Natural killer cell (primary cell): ENCODE results near the gene PRICKLE3. TPM values are rescaled to one million over a fixed set of nuclear protein-coding genes. Genes with fewer than 3 reads are reported as not detected.

Experiments
- ATAC-seq, 3 donors: fragments of 150-1000 bp in 2 of 3; fragments of 200-7000 bp in 1 of 3; cut with Tn5 transposase; 1 replicate in 1 of 3; 2 replicates in 2 of 3; pipeline ENCODE4 v1.10.0; 2021; ENCODE audit warnings: mild to moderate bottlenecking in 2 of 3, moderate library complexity in 2 of 3
- DNase-seq, 2 donors: peaks; one replicate each; pipeline versions ENCODE4 v3.0.0 to v3.0.0-alpha.2; 2013 to 2021; ENCODE audit warnings: mixed read lengths in 1 of 2
- H3K27ac ChIP-seq: one replicate; pipeline ENCODE4 v1.5.1; 2013; ENCODE audit warnings: mild to moderate bottlenecking, low read length
- H3K27me3 ChIP-seq: one replicate; pipeline ENCODE4 v1.6.1; 2013; ENCODE audit warnings: low read length; ENCODE audit not compliant: control insufficient read depth, insufficient read depth
- H3K36me3 ChIP-seq: one replicate; pipeline ENCODE4 v1.6.1; 2013; ENCODE audit warnings: low read length; ENCODE audit not compliant: control insufficient read depth, insufficient read depth
- H3K4me1 ChIP-seq: one replicate; pipeline ENCODE4 v1.6.1; 2013; ENCODE audit warnings: low read length; ENCODE audit not compliant: control insufficient read depth, insufficient read depth
- H3K4me3 ChIP-seq: one replicate; pipeline ENCODE4 v1.5.1; 2013; ENCODE audit warnings: low read length
- H3K9me3 ChIP-seq: one replicate; pipeline ENCODE4 v1.6.1; 2013; ENCODE audit warnings: low read length; ENCODE audit not compliant: control insufficient read depth, insufficient read depth
- H3K27ac Mint-ChIP-seq, 2 donors: one replicate each; pipeline ENCODE4 v1.8.0; 2022; ENCODE audit warnings: mild to moderate bottlenecking in 2 of 2, mixed read lengths in 2 of 2, moderate library complexity in 1 of 2
- H3K27me3 Mint-ChIP-seq, 2 donors: one replicate each; pipeline ENCODE4 v1.8.0; 2022; ENCODE audit warnings: low read depth in 2 of 2, mixed read lengths in 2 of 2
- H3K36me3 Mint-ChIP-seq: one replicate; pipeline ENCODE4 v1.8.0; 2022; ENCODE audit warnings: mixed read lengths
- H3K4me1 Mint-ChIP-seq, 2 donors: one replicate each; pipeline ENCODE4 v1.8.0; 2022; ENCODE audit warnings: mixed read lengths in 2 of 2
- H3K4me3 Mint-ChIP-seq: one replicate; pipeline ENCODE4 v1.8.0; 2022; ENCODE audit warnings: mild to moderate bottlenecking, moderate library complexity, mixed read lengths
- H3K9me3 Mint-ChIP-seq, 2 donors: one replicate each; pipeline ENCODE4 v1.8.0; 2022; ENCODE audit warnings: mixed read lengths in 2 of 2
- CTCF ChIP-seq: fragments of 200-600 bp; IDR thresholded peaks from one replicate; pipeline ENCODE4 v1.8.0; 2022; ENCODE audit warnings: antibody characterized with exemption
- WGBS: methylation state at CpG from one replicate; pipeline ENCODE4 v1.1.7; 2013; ENCODE audit warnings: missing lambda C conversion rate; ENCODE audit not compliant: insufficient coverage; 5-methylcytosine and 5-hydroxymethylcytosine counted together
- intact Hi-C: fragments of 100-400 bp; cut with micrococcal nuclease; formaldehyde crosslinking; loops from one replicate; pipeline ENCODE4 v1.14.2; 2022
- total RNA-seq, 4 donors: library from RNA; stranded (reverse); fragments of 120-200 nt in 1 of 4; gene quantifications; one replicate each; pipeline versions ENCODE4 v1.2.3 to v1.2.4, GENCODE V29; 2013 to 2022

Gene PRICKLE3
- total RNA-seq, 3 donors from 2014 or later (not counting 1 experiment from before 2014, with no cell fraction given): 6.2 to 7.9 (median 6.3) TPM

GRCh38 chrX:49160908-49161307, 25.3 kb downstream of the PRICKLE3 start:
- TF ChIP-seq CTCF: no peak
- Histone ChIP-seq H3K4me1 (peaks cover 23% of the 10 kb centered on the region), H3K36me3 (no peaks in the 10 kb centered on the region), H3K27me3 (no peaks in the 10 kb centered on the region), H3K9me3 (no peaks in the 10 kb centered on the region), H3K4me3 (no peak overlapping the region), H3K27ac (no peak overlapping the region)
- Mint-ChIP-seq H3K27me3 (no peaks in the 10 kb centered on the region), H3K4me3 (no peak overlapping the region), H3K4me1 (peaks cover 14 to 29% of the 10 kb centered on the region in 2 donors), H3K27ac (no peak overlapping the region), H3K9me3 (no peaks in the 10 kb centered on the region), H3K36me3 (no peaks in the 10 kb centered on the region)
- ATAC-seq (no peak), DNase-seq (no peak)
- intact Hi-C loops: no loop called here
- WGBS: no CpG with 5 or more reads among the region's 2 CpGs

GRCh38 chrX:49157194-49157593, 29.0 kb downstream of the PRICKLE3 start:
- H3K4me1 ChIP-seq: peaks cover 15% of the 10 kb centered on the region
- intact Hi-C loops: no loop called here
- H3K27ac ChIP-seq: no peak overlapping the region
- Mint-ChIP-seq H3K9me3 (no peaks in the 10 kb centered on the region), H3K27me3 (no peaks in the 10 kb centered on the region), H3K27ac (peak overlapping the region in 1 of 2 donors; percentile 96), H3K36me3 (no peaks in the 10 kb centered on the region), H3K4me1 (peaks cover 15 to 22% of the 10 kb centered on the region in 2 donors), H3K4me3 (no peak overlapping the region)
- no peak overlapping the region for H3K4me3 ChIP-seq
- H3K27me3 ChIP-seq: no peaks in the 10 kb centered on the region
- no peaks in the 10 kb centered on the region for H3K9me3 ChIP-seq
- DNase-seq: no peak
- no peak for TF ChIP-seq CTCF
- no peaks in the 10 kb centered on the region for H3K36me3 ChIP-seq
- WGBS: 95% methylated on average over 19 of the region's 25 CpGs
- no peak for ATAC-seq

GRCh38 chrX:49155900-49156837, 30.0 kb downstream of the PRICKLE3 start:
- Mint-ChIP-seq H3K36me3 (no peaks in the 10 kb centered on the region), H3K27ac (peak overlapping the region; percentile 83 to 96), H3K27me3 (no peaks in the 10 kb centered on the region), H3K4me1 (peaks cover 15 to 22% of the 10 kb centered on the region in 2 donors), H3K9me3 (no peaks in the 10 kb centered on the region), H3K4me3 (peak overlapping the region; percentile 90)
- H3K36me3 ChIP-seq: no peaks in the 10 kb centered on the region
- no peaks in the 10 kb centered on the region for H3K9me3 ChIP-seq
- H3K4me3 ChIP-seq: peak overlapping the region; percentile 57
- H3K27me3 ChIP-seq: no peaks in the 10 kb centered on the region
- ATAC-seq (peak; percentile 93 to 98 (median 95)), DNase-seq (peak; percentile 82 to 91)
- peaks cover 15% of the 10 kb centered on the region for H3K4me1 ChIP-seq
- peak; percentile 53 for TF ChIP-seq CTCF
- H3K27ac ChIP-seq: peak overlapping the region; percentile 85
- 1% methylated on average over 60 of the region's 65 CpGs for WGBS
- intact Hi-C loops: no loop called here
